GM18873 (cell line): ENCODE data around the gene ZNF282.
A peak's percentile ranks its signal among the peaks of the same experiment; 100 is the strongest.

ENCODE experiments used
- ATAC-seq: cut with Tn5 transposase; IDR thresholded peaks from one replicate; pipeline ENCODE4 v1.9.1; 2021; ENCODE audit warnings: mild to moderate bottlenecking, moderate library complexity, moderate number of reproducible peaks; ENCODE audit not compliant: unreplicated experiment, low FRiP score

The ZNF282 gene

DNA sequence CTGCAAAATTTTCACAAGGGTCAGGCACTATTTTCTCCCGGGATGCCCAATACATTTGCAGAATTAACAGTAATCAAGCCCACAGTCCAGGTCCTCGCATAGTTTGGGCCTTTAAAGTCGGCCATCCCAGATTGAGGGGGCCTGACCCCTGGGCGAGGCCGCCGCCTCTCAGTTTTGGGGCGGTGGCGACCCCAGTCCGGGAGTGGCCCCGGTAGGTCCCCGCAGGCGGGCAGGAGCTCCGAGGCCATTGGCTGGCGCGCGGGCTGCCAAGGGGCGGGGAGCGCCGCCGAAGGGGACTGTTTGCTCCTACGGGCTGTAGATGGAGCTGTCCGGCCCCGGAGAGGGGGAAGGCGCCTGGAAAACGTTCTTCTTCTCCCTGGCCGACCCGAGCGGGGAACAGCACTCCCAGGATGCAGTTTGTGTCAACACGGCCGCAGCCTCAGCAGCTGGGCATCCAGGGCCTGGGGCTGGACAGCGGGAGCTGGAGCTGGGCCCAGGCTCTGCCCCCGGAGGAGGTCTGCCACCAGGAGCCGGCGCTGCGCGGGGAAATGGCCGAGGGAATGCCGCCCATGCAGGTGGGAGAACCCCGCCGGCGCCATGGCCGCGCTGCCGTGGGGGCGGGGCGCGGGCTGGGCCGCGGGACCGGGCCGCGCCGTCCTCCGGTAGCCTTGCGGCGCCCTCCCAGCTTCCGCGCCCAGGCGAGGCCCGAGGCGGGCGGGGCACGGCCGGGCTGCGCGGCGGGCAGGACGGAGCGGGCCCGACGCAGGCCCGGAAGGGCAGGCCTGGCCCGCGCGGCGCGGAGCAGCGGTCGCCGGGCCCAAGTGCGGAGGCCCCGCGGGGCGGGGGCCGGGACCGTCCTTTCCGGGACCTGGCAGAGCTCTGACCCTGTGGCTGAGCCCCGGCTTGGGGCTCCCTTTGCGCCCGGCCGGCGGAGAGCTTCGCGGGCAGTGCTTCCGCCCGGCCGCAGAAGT is at the start of gene ZNF282:
Gene ZNF282, plus strand, starts transcription at position 367 of the 971 bp plus-strand sequence. Its CDS starts 44 bp downstream, at position 411.
- peak; percentile 84 for ATAC-seq

DNA sequence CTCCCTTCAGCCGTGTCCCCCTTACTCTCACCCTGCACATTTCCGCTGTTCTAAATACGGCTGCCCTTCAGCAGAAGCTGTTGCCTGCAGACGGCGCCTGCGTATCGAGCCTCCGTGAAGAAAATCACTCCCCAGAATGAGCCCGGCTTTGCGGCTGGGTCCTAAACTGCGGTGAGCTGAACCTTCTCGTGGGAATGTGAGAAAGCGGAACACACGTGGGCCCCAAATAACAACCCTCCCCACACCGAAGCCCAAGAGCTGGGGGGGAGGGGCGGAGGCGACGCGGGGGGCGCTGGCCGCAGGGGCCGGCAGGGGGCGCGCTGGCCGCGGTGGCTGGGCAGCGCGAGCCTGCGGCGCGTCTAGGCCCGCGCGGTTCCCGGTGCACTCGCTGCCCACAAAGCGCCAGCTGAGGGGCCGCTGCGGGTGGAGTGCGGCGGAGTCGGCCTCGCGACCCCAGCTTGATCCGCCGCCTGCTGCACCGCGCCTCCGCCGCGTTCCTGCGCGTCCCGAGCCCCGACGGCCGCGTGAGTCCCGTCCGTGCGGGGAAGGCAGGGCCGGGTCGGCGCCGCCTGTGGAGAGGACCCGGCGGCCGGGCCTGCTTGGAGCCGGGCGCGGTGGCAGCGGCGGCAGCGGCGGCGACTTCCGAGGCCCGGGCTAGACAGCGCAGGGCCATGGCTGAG is 48.1 kb upstream of the ZNF282 start, which contains the start of gene ZNF398:
Gene ZNF398, plus strand, starts transcription at position 382 of the 680 bp plus-strand sequence. Its CDS starts 290 bp downstream, at position 672.
- peak; percentile 51 for ATAC-seq

DNA sequence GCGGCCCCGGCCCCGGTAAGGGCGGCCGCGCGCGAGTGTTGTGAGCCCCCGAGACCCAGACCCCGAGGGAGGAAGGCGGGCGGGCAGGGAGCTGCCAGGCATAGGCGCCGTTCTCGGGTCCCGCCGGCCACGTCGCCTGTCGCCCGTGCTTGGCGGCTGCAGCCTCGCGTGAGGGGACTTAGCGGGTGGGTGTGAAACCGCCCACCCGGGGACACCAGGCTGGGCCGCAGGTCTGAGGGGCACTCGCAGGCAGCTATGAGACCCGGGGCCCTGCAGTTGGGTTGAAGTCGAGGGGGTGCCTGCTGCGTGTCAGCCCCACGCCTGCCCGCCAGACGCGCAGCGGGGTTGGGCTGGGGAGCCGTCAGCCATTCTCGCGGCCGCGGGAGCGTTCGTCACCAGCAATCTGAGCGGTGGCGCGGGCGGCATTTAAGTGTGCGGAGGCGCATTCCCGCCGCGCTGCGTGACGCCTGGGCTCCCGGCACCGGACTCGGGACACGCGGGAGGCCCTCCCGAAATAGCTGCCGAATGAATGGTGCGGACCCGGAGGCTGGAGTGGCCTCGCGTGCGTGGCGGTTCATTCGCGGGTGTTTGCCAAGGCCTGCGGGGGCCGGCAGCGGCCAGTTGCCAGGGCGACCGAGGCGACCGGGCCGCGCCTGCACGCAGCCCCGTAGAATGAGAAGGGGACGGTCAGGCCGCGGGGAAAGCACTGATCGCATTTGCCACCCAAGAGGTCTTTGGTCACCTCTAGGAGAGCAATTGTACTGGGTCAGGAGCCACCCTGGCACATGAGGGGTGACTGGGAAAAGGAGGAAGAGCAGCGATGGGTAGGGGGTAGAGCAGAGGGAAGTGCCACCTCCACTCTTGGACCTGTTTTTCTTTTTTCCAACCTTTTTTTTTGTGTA is 47.3 kb upstream of the ZNF282 start:
- peak; percentile 26 for ATAC-seq

DNA sequence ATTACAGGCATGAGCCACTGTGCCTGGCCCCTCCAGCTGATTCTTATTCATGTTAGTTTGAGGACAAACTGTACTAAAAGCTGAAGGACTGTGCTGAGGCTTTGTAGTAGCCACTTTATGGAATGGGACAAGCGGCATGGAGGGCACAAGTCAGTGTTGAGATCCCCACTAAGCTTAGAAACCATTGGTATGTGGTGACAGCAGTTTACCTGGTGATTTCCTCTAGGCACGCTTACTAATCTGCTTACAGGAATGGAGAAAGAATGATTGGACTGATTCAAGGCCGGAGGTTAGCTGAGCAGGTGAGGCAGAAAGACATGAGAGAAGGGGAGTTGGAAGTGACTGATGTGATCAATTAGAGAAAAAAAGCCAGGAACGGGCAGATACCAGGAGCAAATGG is 44.4 kb upstream of the ZNF282 start:
- ATAC-seq: no peak

DNA sequence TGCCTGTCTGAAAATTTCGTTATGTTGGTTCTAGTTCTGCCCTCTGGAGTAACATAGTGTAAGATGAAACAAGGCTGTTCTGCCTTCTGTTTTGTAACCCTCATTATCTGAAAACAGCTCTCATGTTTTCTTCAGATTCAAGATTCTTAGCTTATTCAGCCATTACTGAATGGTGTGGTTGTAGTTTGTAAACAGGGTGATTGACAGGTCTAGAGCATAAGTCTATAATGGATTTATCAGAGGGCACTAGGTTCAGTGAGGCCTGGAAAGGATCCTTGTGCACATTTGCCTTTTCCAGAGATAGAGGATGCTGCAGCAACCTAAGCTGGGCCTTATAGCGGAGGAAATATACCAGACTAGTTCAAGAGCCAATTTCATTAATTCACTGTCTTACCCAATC is 42.0 kb upstream of the ZNF282 start:
- no peak for ATAC-seq

DNA sequence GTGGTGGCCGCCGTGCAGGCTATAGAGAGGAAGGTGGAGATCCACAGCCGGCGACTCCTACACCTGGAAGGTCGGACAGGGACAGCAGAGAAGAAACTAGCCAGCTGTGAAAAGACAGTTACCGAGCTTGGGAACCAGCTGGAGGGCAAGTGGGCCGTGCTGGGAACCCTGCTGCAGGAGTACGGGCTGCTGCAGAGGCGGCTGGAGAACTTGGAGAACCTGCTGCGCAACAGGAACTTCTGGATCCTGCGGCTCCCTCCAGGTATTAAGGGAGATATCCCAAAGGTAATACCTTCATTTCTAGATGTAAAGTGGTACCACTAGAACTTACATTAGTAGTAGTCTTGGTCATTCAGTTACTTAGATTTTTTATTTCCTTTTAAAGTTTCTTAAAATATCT is 41.3 kb upstream of the ZNF282 start:
- no peak for ATAC-seq

DNA sequence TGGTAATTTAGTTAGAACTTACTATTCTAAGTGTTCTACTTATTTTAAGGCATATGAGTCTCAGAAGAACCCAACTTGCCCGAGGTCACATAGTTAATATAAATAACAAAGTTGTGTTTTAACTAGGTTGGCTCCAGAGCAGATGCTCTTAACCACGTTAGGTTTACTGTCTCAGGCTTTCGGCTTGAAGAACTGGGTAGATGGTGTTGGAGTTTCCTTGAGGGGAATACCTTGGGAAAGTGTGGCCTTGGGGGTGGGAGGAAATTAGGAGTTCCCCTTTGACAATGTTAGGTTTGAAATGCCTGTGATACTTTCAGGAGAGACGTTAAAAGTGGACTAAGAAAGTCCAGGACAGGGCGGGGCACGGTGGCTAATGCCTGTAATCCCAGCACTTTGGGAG is 38.4 kb upstream of the ZNF282 start:
- no peak for ATAC-seq

DNA sequence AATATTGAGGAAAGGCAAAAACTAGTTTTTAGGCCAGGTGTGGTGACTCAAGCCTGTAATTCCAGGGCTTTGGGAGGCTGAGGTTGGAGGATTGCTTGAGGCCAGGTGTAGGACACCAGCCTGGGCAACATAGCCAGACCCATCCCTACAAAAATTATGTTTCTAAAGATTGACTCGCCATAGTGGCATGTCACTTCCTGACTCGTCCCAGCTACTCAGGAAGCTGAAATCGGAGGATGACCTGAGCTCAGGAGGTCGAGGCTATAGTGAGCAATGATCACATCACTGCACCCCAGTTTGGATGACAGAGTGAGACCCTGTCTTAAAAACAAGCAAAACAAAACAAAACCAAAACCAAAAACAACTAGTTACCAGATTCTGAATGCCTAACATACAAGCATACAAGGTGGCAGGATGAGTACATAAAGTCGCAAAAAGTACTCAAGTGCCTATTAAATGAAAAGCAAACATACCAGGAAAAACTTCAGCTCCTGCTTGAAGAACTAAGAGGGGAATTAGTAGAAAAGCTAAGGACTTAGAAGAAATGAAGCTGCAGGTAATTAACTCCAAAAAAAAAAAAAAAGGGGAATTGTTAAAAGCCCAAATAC is 34.0 kb upstream of the ZNF282 start:
- ATAC-seq: no peak

DNA sequence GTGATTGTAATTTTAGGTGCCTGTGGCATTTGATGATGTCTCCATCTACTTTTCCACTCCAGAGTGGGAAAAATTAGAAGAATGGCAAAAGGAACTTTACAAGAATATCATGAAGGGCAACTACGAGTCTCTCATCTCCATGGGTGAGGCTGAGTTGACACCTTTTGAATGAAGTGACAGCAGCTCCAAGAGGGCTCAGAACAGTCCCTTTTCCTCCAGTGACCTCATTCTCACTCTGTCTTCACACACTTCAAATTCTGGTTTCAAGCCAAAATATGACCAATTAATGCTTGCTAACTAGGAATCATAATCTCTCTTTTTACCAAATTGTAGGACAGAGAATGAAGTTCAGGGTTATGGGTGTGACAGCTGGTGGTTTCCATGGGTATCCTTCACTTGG is 29.2 kb upstream of the ZNF282 start:
- ATAC-seq: no peak

DNA sequence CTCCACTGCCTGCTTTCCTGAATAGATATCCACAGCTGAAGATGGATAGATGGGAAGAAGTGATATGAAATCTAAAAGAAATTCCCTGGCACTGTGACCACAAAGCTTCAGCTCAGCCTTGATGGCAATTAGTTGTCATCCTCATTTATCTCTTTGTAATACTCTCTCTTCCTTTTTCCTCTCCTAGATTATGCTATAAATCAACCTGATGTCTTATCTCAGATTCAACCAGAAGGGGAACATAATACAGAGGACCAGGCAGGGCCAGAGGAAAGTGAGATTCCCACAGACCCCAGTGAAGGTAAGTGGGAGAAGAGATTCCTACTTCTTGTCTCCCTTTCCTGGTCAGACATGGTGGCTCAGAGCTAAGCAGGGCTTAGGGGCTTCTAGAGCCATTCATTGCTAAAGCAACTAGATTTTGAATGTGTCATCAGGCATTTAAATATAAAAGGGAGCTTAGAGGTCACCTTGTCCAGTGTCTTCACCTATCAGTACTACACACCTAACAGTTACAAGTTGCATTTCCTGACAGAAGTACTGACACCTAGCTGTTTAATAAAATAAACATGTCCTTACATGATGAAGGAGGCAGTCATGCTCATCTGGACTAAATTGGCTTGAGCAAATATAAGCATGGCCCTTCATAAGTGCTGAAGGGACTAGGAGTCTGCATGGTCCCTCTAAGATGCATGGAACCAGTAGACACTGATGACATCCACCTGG is 28.6 kb upstream of the ZNF282 start:
- no peak for ATAC-seq

DNA sequence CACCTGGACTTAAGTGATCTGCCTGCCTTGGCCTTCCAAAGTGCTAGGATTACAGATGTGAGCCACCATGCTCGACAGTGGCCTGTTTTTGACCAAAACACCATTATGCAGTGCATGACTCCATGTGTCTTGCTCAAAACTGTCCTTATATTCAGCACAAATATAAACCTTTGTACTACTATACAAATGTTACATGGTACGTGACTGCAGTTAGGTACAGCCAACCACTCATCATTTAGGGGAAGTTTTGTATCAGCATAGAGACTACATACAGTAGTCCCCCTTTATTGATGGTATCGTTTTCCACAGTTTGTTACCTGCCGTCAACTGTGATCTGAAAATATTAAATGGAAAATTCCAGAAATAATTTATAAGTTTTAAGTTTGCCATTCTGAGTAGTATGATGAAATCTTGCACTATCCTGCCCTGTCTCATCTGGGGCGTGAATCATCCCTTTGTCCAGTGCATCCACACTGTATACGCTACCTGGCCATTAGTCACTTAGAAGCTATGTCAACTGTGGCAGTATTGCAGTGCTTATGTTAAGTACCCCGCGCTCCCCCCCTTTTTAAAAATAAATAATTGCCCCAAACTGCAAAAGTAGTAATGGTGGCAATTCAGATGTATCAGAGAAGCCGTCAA is 23.3 kb upstream of the ZNF282 start:
- ATAC-seq: no peak

DNA sequence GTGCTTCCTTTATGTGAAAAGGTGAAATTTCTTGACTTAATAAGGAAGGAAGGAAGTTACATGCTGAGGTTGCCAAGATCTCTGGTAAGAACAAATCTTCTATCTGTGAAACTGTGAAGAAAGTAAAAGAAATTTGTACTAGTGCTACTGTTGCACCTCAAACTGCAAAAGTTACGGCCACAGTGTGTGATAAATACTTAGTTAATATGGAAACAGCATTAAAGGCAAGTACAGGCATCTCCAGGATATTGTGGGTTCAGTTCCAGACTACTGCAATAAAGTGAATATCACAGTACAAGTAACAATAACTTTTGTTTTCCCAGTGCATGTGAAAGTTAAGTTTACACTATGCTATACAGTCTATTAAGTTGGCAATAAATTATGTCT is 22.8 kb upstream of the ZNF282 start:
- no peak for ATAC-seq

DNA sequence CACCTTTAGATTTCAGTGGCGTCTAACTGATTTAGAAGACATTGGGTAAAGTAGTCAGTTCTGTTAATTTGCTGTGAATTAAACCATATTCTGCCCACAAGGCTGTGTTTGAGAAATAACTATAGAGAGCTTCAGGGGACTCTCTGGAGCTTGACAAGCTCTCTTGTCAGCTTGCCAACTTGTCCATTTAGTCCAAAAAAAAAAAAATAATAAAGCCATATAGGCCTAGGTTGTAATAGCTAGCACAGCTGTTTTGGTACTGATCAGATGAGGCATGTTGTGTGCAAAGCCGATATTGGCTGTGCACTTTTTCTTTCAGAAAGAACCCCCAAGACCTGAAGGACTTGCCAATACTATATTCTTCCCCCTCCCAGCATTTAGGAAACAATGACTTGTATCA is 20.2 kb upstream of the ZNF282 start:
- no peak for ATAC-seq

DNA sequence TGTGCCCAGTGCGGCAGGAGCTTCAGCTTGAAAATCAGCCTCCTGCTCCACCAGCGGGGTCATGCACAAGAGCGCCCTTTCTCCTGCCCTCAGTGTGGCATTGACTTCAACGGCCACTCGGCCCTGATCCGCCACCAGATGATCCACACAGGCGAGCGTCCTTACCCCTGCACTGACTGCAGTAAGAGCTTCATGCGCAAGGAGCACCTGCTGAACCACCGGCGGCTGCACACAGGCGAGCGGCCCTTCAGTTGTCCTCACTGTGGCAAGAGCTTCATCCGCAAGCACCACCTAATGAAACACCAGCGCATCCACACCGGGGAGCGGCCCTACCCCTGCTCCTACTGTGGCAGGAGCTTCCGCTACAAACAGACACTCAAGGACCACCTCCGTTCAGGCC is 16.1 kb upstream of the ZNF282 start:
- ATAC-seq: no peak

DNA sequence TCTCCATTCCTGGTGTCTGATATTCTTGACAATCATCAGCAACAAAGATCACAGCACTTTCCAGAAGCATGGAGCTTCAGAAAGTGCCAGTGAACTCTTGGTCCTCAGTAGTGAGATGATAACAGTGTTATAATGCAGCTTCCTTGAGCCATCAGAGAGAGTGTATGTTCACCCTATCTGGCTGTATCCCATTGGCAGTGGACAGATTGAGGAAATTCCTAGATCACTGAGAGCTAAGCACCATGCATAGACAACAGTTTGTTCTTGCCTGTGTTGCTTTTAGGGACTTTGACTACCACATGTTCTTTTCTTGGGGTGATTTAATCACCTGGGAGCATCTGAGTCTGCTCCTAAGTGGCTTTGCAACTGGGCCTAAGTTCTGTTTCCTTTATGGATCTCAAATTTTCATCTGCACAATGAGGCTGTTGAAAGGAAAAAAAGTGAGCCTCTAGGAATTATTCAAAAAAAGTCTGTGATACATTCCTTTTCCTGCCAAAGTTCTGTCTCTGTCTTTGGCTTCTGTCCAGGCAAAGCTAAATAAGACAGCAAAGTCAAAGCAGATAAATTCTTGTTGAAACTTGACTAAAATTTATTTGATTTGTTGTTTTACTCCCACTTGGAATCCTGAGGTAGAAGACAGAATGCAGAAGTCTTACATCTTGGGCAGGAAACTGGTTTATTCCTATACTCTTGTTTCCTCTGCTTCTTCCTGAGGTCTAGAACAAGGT is 14.5 kb upstream of the ZNF282 start:
- no peak for ATAC-seq

DNA sequence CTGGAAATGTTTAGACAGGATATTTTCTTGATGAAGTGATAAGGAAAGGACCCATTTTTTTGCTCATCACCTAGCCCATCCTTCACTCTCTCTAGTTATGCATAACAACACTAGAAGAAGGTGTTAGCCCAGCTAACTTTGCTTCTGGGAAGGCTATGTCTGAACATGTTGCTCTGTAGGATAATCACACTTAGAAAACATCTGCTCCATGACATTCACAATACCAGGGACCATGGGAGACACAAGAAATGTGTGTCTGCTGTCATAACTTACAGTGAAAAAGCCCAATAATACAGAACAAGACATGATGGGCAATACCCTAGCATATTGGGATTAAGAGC is 13.9 kb upstream of the ZNF282 start:
- ATAC-seq: no peak

DNA sequence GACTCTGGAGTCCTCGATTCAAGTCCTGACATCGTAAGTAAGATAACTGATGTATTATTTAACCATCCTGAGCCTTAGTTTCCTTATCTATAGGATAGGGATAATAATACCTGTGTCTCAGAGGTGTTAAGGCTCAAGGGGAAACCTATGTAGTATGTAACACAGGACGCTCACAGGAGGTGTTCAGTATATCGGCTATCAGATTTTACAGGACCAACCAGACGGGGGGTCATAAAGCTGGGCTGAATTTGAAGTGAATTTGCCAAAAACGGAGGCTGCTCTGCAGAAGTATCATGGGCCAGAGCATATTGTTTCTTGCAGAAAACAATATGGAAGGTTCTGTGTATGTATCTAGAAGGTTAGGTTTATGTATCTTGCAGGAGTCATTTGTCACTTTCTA is 11.1 kb upstream of the ZNF282 start:
- ATAC-seq: no peak

DNA sequence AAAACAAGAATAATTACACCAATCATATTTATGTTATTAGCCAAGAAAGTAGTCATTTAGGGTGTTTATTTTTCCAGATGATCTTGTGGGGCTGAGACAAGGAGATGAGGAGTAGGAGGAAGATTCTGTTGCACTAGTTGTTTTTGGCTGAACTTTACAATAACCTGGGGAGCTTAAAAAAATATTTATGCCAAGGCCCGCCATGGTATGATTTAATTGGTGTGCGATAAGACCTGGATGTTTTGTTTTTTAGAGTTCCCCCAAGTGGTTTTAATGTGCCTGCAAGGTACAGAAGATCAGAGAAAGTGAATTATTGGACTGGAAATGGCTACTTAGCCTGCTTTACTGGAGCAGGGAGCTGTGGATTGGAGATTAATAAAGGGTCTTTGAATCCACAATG is 7.1 kb upstream of the ZNF282 start:
- no peak for ATAC-seq
